Eye (tissue), 1 donor: ENCODE measurements around the gene NCS1.

Experiments used
- DNase-seq: peaks from one replicate; pipeline ENCODE4 v3.0.0-alpha.2; 2015

Gene NCS1

GRCh38 chr9:130172161-130172857 lies at the start of gene NCS1:
Gene NCS1, plus strand, starts transcription at chr9:130172404. Its CDS starts 260 bp downstream, at chr9:130172664.
- peak; percentile 83 for DNase-seq

GRCh38 chr9:130122456-130122855 lies 49.7 kb upstream of the NCS1 start:
- DNase-seq, result peak; percentile 87

GRCh38 chr9:130124085-130124860 lies 47.9 kb upstream of the NCS1 start:
- DNase-seq, result no peak

- DNase-seq, result no peak
These were observed 45.3 kb upstream of the NCS1 start for GRCh38 chr9:130126721-130127433.

- no peak for DNase-seq
These were observed 44.0 kb upstream of the NCS1 start for GRCh38 chr9:130128251-130128650.

GRCh38 chr9:130128733-130129431 lies 43.3 kb upstream of the NCS1 start:
- peak; percentile 67 for DNase-seq

GRCh38 chr9:130129432-130130061 lies 42.7 kb upstream of the NCS1 start:
- no peak for DNase-seq

- DNase-seq, result no peak
These were observed 39.5 kb upstream of the NCS1 start for GRCh38 chr9:130132746-130133145.

- DNase-seq, result no peak
These were observed 35.0 kb upstream of the NCS1 start for GRCh38 chr9:130137081-130137640.

- DNase-seq, result peak; percentile 74
These were observed 34.5 kb upstream of the NCS1 start for GRCh38 chr9:130137641-130138081.

- peak; percentile 84 for DNase-seq
These were observed 34.0 kb upstream of the NCS1 start for GRCh38 chr9:130138171-130138653.

- DNase-seq, result peak; percentile 66
These were observed 33.4 kb upstream of the NCS1 start for GRCh38 chr9:130138791-130139190.

- DNase-seq, result peak; percentile 74
These were observed 33.0 kb upstream of the NCS1 start for GRCh38 chr9:130139251-130139650.

- no peak for DNase-seq
These were observed 31.5 kb upstream of the NCS1 start for GRCh38 chr9:130140706-130141105.

- DNase-seq, result no peak
These were observed 30.1 kb upstream of the NCS1 start for GRCh38 chr9:130142056-130142455.

- peak; percentile 73 for DNase-seq
These were observed 29.6 kb upstream of the NCS1 start for GRCh38 chr9:130142641-130143040.

GRCh38 chr9:130143279-130143893 lies 28.8 kb upstream of the NCS1 start:
- no peak for DNase-seq

GRCh38 chr9:130143958-130144366 lies 28.2 kb upstream of the NCS1 start:
- DNase-seq, result no peak

- DNase-seq, result no peak
These were observed 27.5 kb upstream of the NCS1 start for GRCh38 chr9:130144703-130145102.

GRCh38 chr9:130145658-130146057 lies 26.5 kb upstream of the NCS1 start:
- no peak for DNase-seq

- DNase-seq, result no peak
These were observed 25.0 kb upstream of the NCS1 start for GRCh38 chr9:130147198-130147597.
